H9 (cell line): ENCODE data around the gene FBXL13. TPM values are rescaled to one million over a fixed set of nuclear protein-coding genes. Genes with fewer than 3 reads are reported as not detected.

ENCODE experiments used
- DNase-seq: peaks from one replicate; pipeline ENCODE4 v3.0.0-alpha.2; 2017
- H2AFZ ChIP-seq: one replicate; pipeline ENCODE4 v1.6.1; 2013; ENCODE audit warnings: mild to moderate bottlenecking, low read length, control low read depth, moderate library complexity
- H2AK5ac ChIP-seq: 2 replicates; pipeline ENCODE4 v1.6.1; 2013; ENCODE audit warnings: low read length, control low read depth, mixed read lengths; ENCODE audit not compliant: insufficient read length
- H2BK120ac ChIP-seq: one replicate; pipeline ENCODE4 v1.6.1; 2013; ENCODE audit warnings: low read depth, mild to moderate bottlenecking, low read length, control low read depth, inconsistent platforms; ENCODE audit not compliant: poor library complexity, severe bottlenecking
- H2BK12ac ChIP-seq: 2 replicates; pipeline ENCODE4 v1.6.1; 2013; ENCODE audit warnings: low read length, control low read depth, mixed read lengths, low read depth; ENCODE audit not compliant: insufficient read length
- H2BK15ac ChIP-seq: 2 replicates; pipeline ENCODE4 v1.6.1; 2013; ENCODE audit warnings: low read depth, low read length, control low read depth
- H2BK20ac ChIP-seq: one replicate; pipeline ENCODE4 v1.6.1; 2013; ENCODE audit warnings: low read depth, mild to moderate bottlenecking, low read length, control low read depth, inconsistent platforms; ENCODE audit not compliant: poor library complexity, severe bottlenecking
- H2BK5ac ChIP-seq: 2 replicates; pipeline ENCODE4 v1.6.1; 2013; ENCODE audit warnings: low read length, control low read depth, mixed read lengths; ENCODE audit not compliant: insufficient read length
- H3K14ac ChIP-seq: 2 replicates; pipeline ENCODE4 v1.6.1; 2013; ENCODE audit warnings: low read length, control low read depth; ENCODE audit not compliant: insufficient read depth
- H3K18ac ChIP-seq: 2 replicates; pipeline ENCODE4 v1.6.1; 2013; ENCODE audit warnings: low read depth, mild to moderate bottlenecking, mixed read lengths, low read length, control low read depth; ENCODE audit not compliant: insufficient read length
- H3K23ac ChIP-seq: 2 replicates; pipeline ENCODE4 v1.6.1; 2013; ENCODE audit warnings: low read length, control low read depth, mixed read lengths, low read depth; ENCODE audit not compliant: insufficient read length
- H3K23me2 ChIP-seq: 2 replicates; pipeline ENCODE4 v1.6.1; 2013; ENCODE audit warnings: low read depth, mild to moderate bottlenecking, mixed read lengths, low read length, control low read depth; ENCODE audit not compliant: insufficient read length, poor library complexity, severe bottlenecking
- H3K27ac ChIP-seq: 2 replicates; pipeline ENCODE4 v1.5.1; 2013; ENCODE audit warnings: low read length, control low read depth, mixed read lengths, low read depth; ENCODE audit not compliant: insufficient read length
- H3K27me3 ChIP-seq: 2 replicates; pipeline ENCODE4 v1.6.1; 2013; ENCODE audit warnings: low read length, control low read depth, inconsistent platforms; ENCODE audit not compliant: insufficient read depth
- H3K4ac ChIP-seq: 2 replicates; pipeline ENCODE4 v1.6.1; 2013; ENCODE audit warnings: low read depth, mild to moderate bottlenecking, control low read depth, inconsistent platforms, low read length, moderate library complexity
- H3K4me1 ChIP-seq: 2 replicates; pipeline ENCODE4 v1.6.1; 2013; ENCODE audit warnings: low read length, control low read depth, inconsistent platforms; ENCODE audit not compliant: insufficient read depth
- H3K4me2 ChIP-seq: 2 replicates; pipeline ENCODE4 v1.6.1; 2013; ENCODE audit warnings: low read length, control low read depth, mixed read lengths; ENCODE audit not compliant: insufficient read length, insufficient read depth
- H3K56ac ChIP-seq: 2 replicates; pipeline ENCODE4 v1.6.1; 2013; ENCODE audit warnings: low read depth, mild to moderate bottlenecking, mixed read lengths, low read length, control low read depth; ENCODE audit not compliant: insufficient read length
- H3K79me1 ChIP-seq: 2 replicates; pipeline ENCODE4 v1.6.1; 2013; ENCODE audit warnings: low read depth, mild to moderate bottlenecking, moderate library complexity, low read length, control low read depth, inconsistent platforms; ENCODE audit not compliant: insufficient read depth, poor library complexity, severe bottlenecking
- H3K79me2 ChIP-seq: 2 replicates; pipeline ENCODE4 v1.6.1; 2013; ENCODE audit warnings: low read length, control low read depth, inconsistent platforms; ENCODE audit not compliant: insufficient read depth
- H3K9ac ChIP-seq: 2 replicates; pipeline ENCODE4 v1.6.1; 2013; ENCODE audit warnings: low read length, control low read depth, mixed read lengths; ENCODE audit not compliant: insufficient read length; ENCODE audit errors: extremely low read depth
- H3K9me3 ChIP-seq: one replicate; pipeline ENCODE4 v1.6.1; 2013; ENCODE audit warnings: low read depth, low read length, inconsistent platforms; ENCODE audit not compliant: control insufficient read depth
- H3T11ph ChIP-seq: one replicate; pipeline ENCODE4 v1.6.1; 2013; ENCODE audit warnings: mild to moderate bottlenecking, low read length, control low read depth, inconsistent platforms
- H4K20me1 ChIP-seq: one replicate; pipeline ENCODE4 v1.6.1; 2013; ENCODE audit not compliant: control insufficient read depth, insufficient read length, insufficient read depth
- H4K5ac ChIP-seq: 2 replicates; pipeline ENCODE4 v1.6.1; 2013; ENCODE audit warnings: low read depth, mild to moderate bottlenecking, mixed read lengths, low read length, control low read depth; ENCODE audit not compliant: insufficient read length
- H4K8ac ChIP-seq: replicated peaks from 2 replicates; pipeline ENCODE4 v1.6.1; 2013; ENCODE audit warnings: low read length, control low read depth, mixed read lengths, low read depth; ENCODE audit not compliant: insufficient read length
- H4K91ac ChIP-seq: 2 replicates; pipeline ENCODE4 v1.6.1; 2013; ENCODE audit warnings: low read depth, mild to moderate bottlenecking, moderate library complexity, mixed read lengths, low read length, control low read depth; ENCODE audit not compliant: insufficient read length
- H3K27ac Mint-ChIP-seq, 3 experiments: 2 replicates in 2 of 3; 3 replicates in 1 of 3; pipeline ENCODE4 v1.8.0; 2020 to 2021; ENCODE audit warnings: mixed read lengths in 3 of 3, mild to moderate bottlenecking in 1 of 3, moderate library complexity in 1 of 3
- H3K27me3 Mint-ChIP-seq: 2 replicates; pipeline ENCODE4 v1.8.0; 2021; ENCODE audit warnings: low read depth, mild to moderate bottlenecking, moderate library complexity, mixed read lengths
- H3K36me3 Mint-ChIP-seq, 3 experiments: 2 replicates in 2 of 3; 3 replicates in 1 of 3; pipeline ENCODE4 v1.8.0; 2020 to 2021; ENCODE audit warnings: low read depth in 3 of 3, mixed read lengths in 3 of 3; ENCODE audit not compliant: insufficient read depth in 1 of 3
- H3K4me1 Mint-ChIP-seq, 2 experiments: 2 replicates each; pipeline ENCODE4 v1.8.0; 2020; ENCODE audit warnings: mixed read lengths in 2 of 2
- H3K4me3 Mint-ChIP-seq, 2 experiments: 2 replicates in 1 of 2; 3 replicates in 1 of 2; pipeline ENCODE4 v1.8.0; 2020 to 2021; ENCODE audit warnings: mild to moderate bottlenecking in 2 of 2, mixed read lengths in 2 of 2, moderate library complexity in 1 of 2
- H3K9me3 Mint-ChIP-seq, 2 experiments: 2 replicates in 1 of 2; 3 replicates in 1 of 2; pipeline ENCODE4 v1.8.0; 2020; ENCODE audit warnings: mild to moderate bottlenecking in 2 of 2, mixed read lengths in 2 of 2, moderate library complexity in 1 of 2
- CTCF ChIP-seq: fragments of 200-600 bp; sonication (generic); conservative IDR thresholded peaks from 3 replicates; pipeline ENCODE4 v1.8.0; 2021; ENCODE audit warnings: antibody characterized with exemption, mild to moderate bottlenecking
- WGBS: extraction: QIAGEN DNeasy Blood & Tissue Kit; methylation state at CpG from one replicate; pipeline ENCODE4 v1.1.7; 2013; ENCODE audit warnings: missing lambda C conversion rate, low lambda C conversion rate, mixed read lengths; ENCODE audit not compliant: insufficient read length; ENCODE audit errors: extremely low coverage; 5-methylcytosine and 5-hydroxymethylcytosine counted together
- total RNA-seq: library from RNA; stranded (reverse); gene quantifications from 2 replicates; pipeline ENCODE4 v1.2.1, GENCODE V29; 2021

FBXL13 gene
- total RNA-seq, 1 experiment from 2014 or later, result 4.4 TPM

GRCh38 chr7:102883098-102883860 is 191.3 kb downstream of the FBXL13 start:
- Histone ChIP-seq H4K8ac (no peak overlapping the region), H2BK5ac (no peak overlapping the region), H3K27me3 (no peaks in the 10 kb centered on the region), H3K56ac (no peak overlapping the region), H4K5ac (no peak overlapping the region), H3K4me2 (no peak overlapping the region), H3K27ac (no peak overlapping the region), H3K9ac (no peak overlapping the region), H4K91ac (no peak overlapping the region), H2AFZ (no peak overlapping the region), H2AK5ac (no peak overlapping the region), H3K4me1 (no peaks in the 10 kb centered on the region), H3K79me1 (no peaks in the 10 kb centered on the region), H3K14ac (no peak overlapping the region), H3K23ac (no peak overlapping the region), H2BK12ac (no peak overlapping the region), H3K18ac (no peak overlapping the region), H3K79me2 (no peaks in the 10 kb centered on the region), H3K4ac (no peak overlapping the region), H2BK15ac (no peak overlapping the region), H4K20me1 (no peaks in the 10 kb centered on the region), H3T11ph (no peak overlapping the region), H3K9me3 (no peaks in the 10 kb centered on the region), H3K23me2 (no peaks in the 10 kb centered on the region), H2BK120ac (no peak overlapping the region), H2BK20ac (no peak overlapping the region)
- H3K9me3 Mint-ChIP-seq, result no peaks in the 10 kb centered on the region
- H3K27ac Mint-ChIP-seq, result no peak overlapping the region
- no peaks in the 10 kb centered on the region for H3K4me1 Mint-ChIP-seq
- no peak overlapping the region for H3K4me3 Mint-ChIP-seq
- WGBS, result no CpG with 5 or more reads among the region's 6 CpGs
- H3K36me3 Mint-ChIP-seq, result peaks cover 0 to 1% (median 0%) of the 10 kb centered on the region in 3 experiments; a peak in 3 of 7 replicates
- TF ChIP-seq CTCF, result no peak
- DNase-seq, result no peak
- no peaks in the 10 kb centered on the region for H3K27me3 Mint-ChIP-seq
